Left ventricle myocardium inferior (tissue), 1 donor: ENCODE data around the gene DGKH. TPM values are rescaled to one million over a fixed set of nuclear protein-coding genes. Genes with fewer than 3 reads are reported as not detected.
"Not testable (repeated sequence)": the region's sequence is repeated elsewhere in the genome, so short reads cannot be mapped to it uniquely, and the experiment has no call there.

Experiments
- DNase-seq: peaks from one replicate; pipeline ENCODE4 v3.0.0-alpha.2; 2020
- H3K27ac ChIP-seq: fragments of 200-600 bp; replicated peaks from 2 replicates; pipeline ENCODE4 v1.8.0; 2021
- H3K27me3 ChIP-seq: fragments of 200-600 bp; 2 replicates; pipeline ENCODE4 v1.8.0; 2021; ENCODE audit warnings: low read depth
- H3K36me3 ChIP-seq: fragments of 200-600 bp; 2 replicates; pipeline ENCODE4 v1.8.0; 2021
- H3K4me1 ChIP-seq: fragments of 200-600 bp; 2 replicates; pipeline ENCODE4 v1.8.0; 2021
- H3K4me3 ChIP-seq: fragments of 200-600 bp; 2 replicates; pipeline ENCODE4 v1.8.0; 2021; ENCODE audit warnings: mild to moderate bottlenecking, moderate library complexity
- H3K9me3 ChIP-seq: fragments of 200-600 bp; replicated peaks from 2 replicates; pipeline ENCODE4 v1.8.0; 2021
- CTCF ChIP-seq: fragments of 200-600 bp; IDR thresholded peaks from 2 replicates; pipeline ENCODE4 v1.8.0; 2021; ENCODE audit warnings: antibody characterized with exemption, mild to moderate bottlenecking, borderline replicate concordance
- intact Hi-C: fragments of 100-400 bp; cut with micrococcal nuclease; formaldehyde crosslinking; loops from one replicate; pipeline ENCODE4 v1.11.0; 2022
- total RNA-seq: library from RNA; stranded (reverse); fragmentation: NEBNext Ultra II Directional; extraction: Animal tissue kit (Norgen Biotek cat#: 25700); gene quantifications from one replicate; pipeline ENCODE4 v1.2.1, GENCODE V29; 2021
- donor health status: DM: no; HTN: yes; CAD: no; lungs with severe emphysema.

Gene DGKH
- total RNA-seq, 1 donor from 2014 or later: 4.8 TPM

- H3K27me3 ChIP-seq: no peaks in the 10 kb centered on the region
These were observed 17.0 kb downstream of the DGKH start for GRCh38 chr13:42065414-42065813.

GRCh38 chr13:42066542-42066941 lies 18.1 kb downstream of the DGKH start:
- H3K27me3 ChIP-seq: no peaks in the 10 kb centered on the region
- no peaks in the 10 kb centered on the region for H3K9me3 ChIP-seq
- peaks cover 8% of the 10 kb centered on the region for H3K36me3 ChIP-seq
- H3K27ac ChIP-seq: no peak overlapping the region
- H3K4me1 ChIP-seq: no peaks in the 10 kb centered on the region
- H3K4me3 ChIP-seq: no peak overlapping the region
- intact Hi-C loops: no loop called here
- no peak for TF ChIP-seq CTCF
- DNase-seq: no peak

More at GRCh38 chr13:42065414-42065813, 17.0 kb downstream of the DGKH start:
- no peak overlapping the region for H3K27ac ChIP-seq
- no peaks in the 10 kb centered on the region for H3K4me1 ChIP-seq
- H3K9me3 ChIP-seq: no peaks in the 10 kb centered on the region
- no peak for TF ChIP-seq CTCF
- intact Hi-C loops: no loop called here
- peaks cover 8% of the 10 kb centered on the region for H3K36me3 ChIP-seq
- H3K4me3 ChIP-seq: no peak overlapping the region
- no peak for DNase-seq

GRCh38 chr13:42068886-42069285 lies 20.4 kb downstream of the DGKH start:
- peaks cover 5% of the 10 kb centered on the region for H3K4me1 ChIP-seq

GRCh38 chr13:42070599-42070998 lies 22.2 kb downstream of the DGKH start:
- H3K36me3 ChIP-seq, DNase-seq, H3K27me3 ChIP-seq, H3K27ac ChIP-seq, H3K4me3 ChIP-seq, intact Hi-C loops, H3K9me3 ChIP-seq: not testable (repeated sequence)
- H3K4me1 ChIP-seq: peaks cover 14% of the 10 kb centered on the region

More at GRCh38 chr13:42068886-42069285, 20.4 kb downstream of the DGKH start:
- Histone ChIP-seq H3K36me3 (peaks cover 8% of the 10 kb centered on the region), H3K27me3 (no peaks in the 10 kb centered on the region), H3K9me3 (no peaks in the 10 kb centered on the region), H3K4me3 (no peak overlapping the region), H3K27ac (no peak overlapping the region)
- intact Hi-C loops: no loop called here
- no peak for DNase-seq
- TF ChIP-seq CTCF: no peak

GRCh38 chr13:42071179-42071578 lies 22.7 kb downstream of the DGKH start:
- DNase-seq, intact Hi-C loops, H3K27me3 ChIP-seq, H3K36me3 ChIP-seq, H3K27ac ChIP-seq, H3K9me3 ChIP-seq, H3K4me3 ChIP-seq: not testable (repeated sequence)
- peaks cover 15% of the 10 kb centered on the region for H3K4me1 ChIP-seq

GRCh38 chr13:42071672-42072419 lies 23.4 kb downstream of the DGKH start:
- intact Hi-C loops: no loop called here
- Histone ChIP-seq H3K27me3 (no peaks in the 10 kb centered on the region), H3K36me3 (no peaks in the 10 kb centered on the region), H3K4me1 (peaks cover 15% of the 10 kb centered on the region), H3K27ac (no peak overlapping the region), H3K4me3 (no peak overlapping the region), H3K9me3 (no peaks in the 10 kb centered on the region)
- DNase-seq: no peak
- no peak for TF ChIP-seq CTCF
